Measurements from ENCODE around the gene PLCB4.

Gene PLCB4

DNA sequence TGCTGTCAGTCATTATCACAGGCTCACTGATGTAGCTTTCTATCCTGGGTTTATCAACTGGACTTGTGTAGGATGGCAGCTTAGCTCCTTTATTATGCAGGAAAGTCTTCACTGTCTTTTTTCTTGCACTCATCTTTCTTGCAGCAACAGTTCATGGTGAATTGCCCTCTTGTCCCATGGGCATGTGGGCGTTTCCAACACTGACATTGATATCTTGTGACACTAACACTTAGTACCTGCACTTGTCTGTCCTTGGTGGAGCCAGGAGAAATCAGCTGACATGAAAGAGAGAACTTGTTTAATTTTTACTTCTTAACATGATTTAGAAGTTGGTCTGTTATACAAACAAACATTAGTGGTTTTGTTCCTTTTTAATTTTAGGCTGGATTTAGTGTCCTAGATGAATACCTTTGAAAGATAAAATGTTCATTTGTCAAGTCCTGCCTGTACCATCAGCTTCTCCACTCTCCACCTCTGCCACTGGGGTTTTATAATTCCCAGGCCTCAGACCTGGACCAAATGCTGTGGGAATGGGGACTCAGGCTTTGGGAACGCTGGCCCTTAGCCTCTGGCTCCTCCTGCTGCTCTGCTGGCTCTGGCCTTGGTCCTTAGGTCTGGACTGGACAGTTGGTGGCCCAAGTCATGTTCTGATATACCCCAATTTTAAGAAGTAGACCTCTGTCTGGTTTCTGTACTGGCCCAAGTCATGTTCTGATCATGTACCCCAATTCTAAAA is 284.5 kb downstream of the PLCB4 start:
- DNase-seq (ENCODE audit: insufficient read length, low spot score) = no peak
- FAIRE-seq = no peak
- TF ChIP-seq POU2F2 (IDR thresholded peaks at IDR 0.05; ENCODE audit: low read depth, low read length) (no peak), PAX5 (IDR thresholded peaks at IDR 0.05; ENCODE audit: insufficient read depth, low read length, severe bottlenecking) (no peak), TAF1 (IDR thresholded peaks at IDR 0.05; ENCODE audit: low read depth, low read length) (no peak), POLR2AphosphoS5 (IDR thresholded peaks at IDR 0.05; ENCODE audit: low read depth, low read length) (no peak), SPI1 (IDR thresholded peaks at IDR 0.05; ENCODE audit: low read depth, low read length) (no peak), POLR2A (IDR thresholded peaks at IDR 0.05; ENCODE audit: low read depth, low read length) (no peak)

DNA sequence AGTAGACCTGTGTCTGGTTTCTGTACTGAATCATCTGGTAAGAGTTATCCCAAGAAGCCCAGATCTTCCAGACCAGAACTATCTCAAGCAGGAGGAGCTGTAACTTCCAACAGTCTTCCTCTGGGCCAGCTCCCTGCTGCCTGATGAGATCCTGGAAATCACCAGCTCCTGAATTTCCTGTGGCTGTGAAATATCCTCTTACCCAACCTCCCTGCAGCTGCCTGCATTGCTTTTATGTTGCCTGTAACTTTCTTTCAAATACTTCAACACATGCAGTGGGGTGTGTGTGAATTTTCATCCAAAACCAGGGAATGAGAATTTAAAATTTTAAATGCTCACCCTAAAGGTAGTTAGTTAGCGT is 285.0 kb downstream of the PLCB4 start:
- no peak for DNase-seq (ENCODE audit: insufficient read length, low spot score)
- FAIRE-seq = no peak
- TF ChIP-seq SPI1 (IDR thresholded peaks at IDR 0.05; ENCODE audit: low read depth, low read length) (no peak), PAX5 (IDR thresholded peaks at IDR 0.05; ENCODE audit: insufficient read depth, low read length, severe bottlenecking) (no peak)

DNA sequence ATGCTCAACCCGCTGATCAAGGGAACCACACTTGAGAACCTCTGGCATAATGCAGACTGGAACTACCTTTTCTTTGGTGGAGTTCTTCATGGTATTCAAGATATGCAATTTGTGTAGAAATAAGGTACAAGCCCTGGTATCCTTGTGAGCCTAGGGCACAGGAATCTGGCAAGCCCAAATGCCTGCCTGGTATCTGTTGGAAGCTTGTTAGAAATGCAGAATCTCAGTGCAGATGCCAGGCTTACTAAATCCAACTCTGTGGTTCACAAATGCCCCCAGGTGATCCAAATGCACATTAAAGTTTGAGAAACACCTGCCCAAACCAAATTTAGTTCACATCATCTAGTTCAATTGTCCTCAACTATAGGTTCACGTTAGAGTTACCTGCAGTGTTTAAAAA is 285.7 kb downstream of the PLCB4 start:
- FAIRE-seq = no peak
- TF ChIP-seq PAX5 (IDR thresholded peaks at IDR 0.05; ENCODE audit: insufficient read depth, low read length, severe bottlenecking) = no peak
- no peak for TF ChIP-seq TAF1 (IDR thresholded peaks at IDR 0.05; ENCODE audit: low read depth, low read length)
- no peak for TF ChIP-seq POLR2AphosphoS5 (IDR thresholded peaks at IDR 0.05; ENCODE audit: low read depth, low read length)
- no peak for TF ChIP-seq POLR2A (IDR thresholded peaks at IDR 0.05; ENCODE audit: low read depth, low read length)
- TF ChIP-seq SPI1 (IDR thresholded peaks at IDR 0.05; ENCODE audit: low read depth, low read length) = no peak

DNA sequence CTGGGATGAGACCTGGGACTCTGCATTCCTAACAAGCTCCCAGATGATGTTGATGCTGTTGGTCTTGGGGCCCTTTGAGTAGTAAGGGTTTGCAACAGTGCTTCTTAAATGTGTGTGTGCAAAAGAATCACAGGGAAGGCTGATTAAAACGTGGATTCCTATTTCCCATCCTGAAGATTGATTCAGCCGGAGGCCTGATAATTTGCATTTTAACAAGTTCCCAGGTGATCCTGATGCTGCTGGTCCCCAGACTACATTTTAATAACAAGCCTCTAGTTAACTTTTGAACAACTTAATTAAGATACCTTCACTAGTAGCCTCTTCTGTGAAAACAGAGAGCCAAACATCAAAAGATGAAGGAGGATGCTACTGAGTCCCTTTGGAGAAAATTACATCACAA is 289.1 kb downstream of the PLCB4 start:
- DNase-seq (ENCODE audit: insufficient read length, low spot score) = no peak
- TF ChIP-seq PAX5 (IDR thresholded peaks at IDR 0.05; ENCODE audit: insufficient read depth, low read length, severe bottlenecking) (no peak), TAF1 (IDR thresholded peaks at IDR 0.05; ENCODE audit: low read depth, low read length) (no peak), POU2F2 (IDR thresholded peaks at IDR 0.05; ENCODE audit: low read depth, low read length) (no peak), POLR2AphosphoS5 (IDR thresholded peaks at IDR 0.05; ENCODE audit: low read depth, low read length) (no peak), POLR2A (IDR thresholded peaks at IDR 0.05; ENCODE audit: low read depth, low read length) (no peak), SPI1 (IDR thresholded peaks at IDR 0.05; ENCODE audit: low read depth, low read length) (no peak)
- FAIRE-seq = no peak

More for the DNA sequence above, 285.7 kb downstream of the PLCB4 start:
- DNase-seq (ENCODE audit: insufficient read length, low spot score) = no peak

DNA sequence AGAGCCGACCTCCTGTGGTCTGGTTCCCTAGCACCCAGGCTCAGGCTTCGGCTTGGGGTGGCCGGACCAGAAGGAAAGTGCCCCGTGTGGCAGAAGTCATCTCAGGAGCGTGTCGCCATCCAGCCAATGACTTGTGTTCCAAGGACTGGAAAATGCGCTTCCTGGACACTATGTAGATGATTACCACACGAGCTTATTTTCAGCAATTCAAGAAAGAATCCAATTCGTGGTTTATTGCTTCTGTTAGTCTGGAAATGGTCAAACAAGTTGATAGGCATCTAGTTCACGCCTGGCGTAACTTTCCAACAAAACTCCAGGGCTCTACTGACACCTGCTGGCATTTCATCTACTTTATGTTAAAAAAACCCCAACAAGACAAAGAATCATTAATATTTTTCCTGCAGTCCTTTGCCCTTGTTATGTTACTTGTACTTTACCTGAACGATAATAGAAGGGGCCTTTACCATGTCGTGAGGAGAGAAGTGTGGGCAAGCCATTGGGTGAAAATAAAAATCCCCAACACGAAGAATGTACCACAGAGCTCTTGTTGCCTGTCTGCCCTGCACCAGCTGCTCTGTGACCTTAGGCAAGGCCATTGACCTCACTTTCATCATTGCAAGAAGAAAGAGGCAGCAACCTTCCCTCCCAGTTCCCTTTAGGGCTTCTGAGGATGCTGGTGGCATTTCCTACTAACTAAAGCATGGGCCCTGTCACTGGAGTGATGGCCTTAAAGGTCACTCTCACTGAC is 290.8 kb downstream of the PLCB4 start:
- FAIRE-seq = no peak
- no peak for DNase-seq (ENCODE audit: insufficient read length, low spot score)
- TF ChIP-seq POU2F2 (IDR thresholded peaks at IDR 0.05; ENCODE audit: low read depth, low read length) = no peak
- TF ChIP-seq POLR2AphosphoS5 (IDR thresholded peaks at IDR 0.05; ENCODE audit: low read depth, low read length) = no peak
- TF ChIP-seq PAX5 (IDR thresholded peaks at IDR 0.05; ENCODE audit: insufficient read depth, low read length, severe bottlenecking) = no peak
- TF ChIP-seq SPI1 (IDR thresholded peaks at IDR 0.05; ENCODE audit: low read depth, low read length) = no peak
- TF ChIP-seq TAF1 (IDR thresholded peaks at IDR 0.05; ENCODE audit: low read depth, low read length) = no peak
- no peak for TF ChIP-seq POLR2A (IDR thresholded peaks at IDR 0.05; ENCODE audit: low read depth, low read length)

DNA sequence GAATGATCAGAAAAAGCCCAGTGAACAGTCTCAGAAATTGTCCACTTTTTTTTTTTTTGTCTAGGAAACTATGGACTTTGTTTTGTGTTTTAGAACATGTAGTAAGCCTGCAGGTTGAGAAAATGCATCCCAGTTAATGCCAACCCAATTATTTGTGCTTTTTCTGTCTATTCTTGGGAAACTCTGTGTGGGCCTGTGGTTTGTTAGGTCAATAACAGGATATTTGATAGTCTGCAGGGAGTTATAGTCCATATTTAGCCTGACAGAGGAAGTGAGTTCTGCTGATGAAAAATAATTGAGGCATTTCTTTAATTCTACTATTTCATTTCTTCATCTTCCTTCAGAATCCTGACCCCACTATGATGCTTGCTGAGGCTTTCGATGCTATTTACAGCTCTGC is 291.5 kb downstream of the PLCB4 start:
- no peak for DNase-seq (ENCODE audit: insufficient read length, low spot score)
- FAIRE-seq = no peak
- TF ChIP-seq TAF1 (IDR thresholded peaks at IDR 0.05; ENCODE audit: low read depth, low read length) (no peak), PAX5 (IDR thresholded peaks at IDR 0.05; ENCODE audit: insufficient read depth, low read length, severe bottlenecking) (no peak), POLR2AphosphoS5 (IDR thresholded peaks at IDR 0.05; ENCODE audit: low read depth, low read length) (no peak), POU2F2 (IDR thresholded peaks at IDR 0.05; ENCODE audit: low read depth, low read length) (no peak), POLR2A (IDR thresholded peaks at IDR 0.05; ENCODE audit: low read depth, low read length) (no peak), SPI1 (IDR thresholded peaks at IDR 0.05; ENCODE audit: low read depth, low read length) (no peak)

DNA sequence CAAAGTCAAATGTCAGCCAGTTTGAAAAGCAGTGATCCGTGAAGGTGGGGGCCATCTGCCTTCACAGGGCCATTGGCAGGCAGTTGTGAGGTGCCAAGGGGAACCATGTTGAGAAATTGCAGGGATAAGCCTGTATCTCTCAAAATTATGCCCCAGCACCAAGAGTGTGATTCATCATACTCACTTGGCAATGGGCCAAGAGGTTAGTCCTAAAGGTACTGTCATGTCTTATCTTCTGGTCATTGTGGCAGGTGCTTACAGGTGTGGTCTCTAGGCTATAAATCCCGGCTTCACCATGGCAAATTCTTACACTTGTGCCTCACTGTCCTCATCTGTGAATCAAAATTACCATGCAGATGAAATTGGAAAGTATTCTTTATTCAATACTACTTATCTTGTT is 294.8 kb downstream of the PLCB4 start:
- no peak for FAIRE-seq
- TF ChIP-seq POLR2A (IDR thresholded peaks at IDR 0.05; ENCODE audit: low read depth, low read length) (no peak), SPI1 (IDR thresholded peaks at IDR 0.05; ENCODE audit: low read depth, low read length) (no peak), POLR2AphosphoS5 (IDR thresholded peaks at IDR 0.05; ENCODE audit: low read depth, low read length) (no peak), POU2F2 (IDR thresholded peaks at IDR 0.05; ENCODE audit: low read depth, low read length) (no peak), TAF1 (IDR thresholded peaks at IDR 0.05; ENCODE audit: low read depth, low read length) (no peak), PAX5 (IDR thresholded peaks at IDR 0.05; ENCODE audit: insufficient read depth, low read length, severe bottlenecking) (no peak)
- no peak for DNase-seq (ENCODE audit: insufficient read length, low spot score)

DNA sequence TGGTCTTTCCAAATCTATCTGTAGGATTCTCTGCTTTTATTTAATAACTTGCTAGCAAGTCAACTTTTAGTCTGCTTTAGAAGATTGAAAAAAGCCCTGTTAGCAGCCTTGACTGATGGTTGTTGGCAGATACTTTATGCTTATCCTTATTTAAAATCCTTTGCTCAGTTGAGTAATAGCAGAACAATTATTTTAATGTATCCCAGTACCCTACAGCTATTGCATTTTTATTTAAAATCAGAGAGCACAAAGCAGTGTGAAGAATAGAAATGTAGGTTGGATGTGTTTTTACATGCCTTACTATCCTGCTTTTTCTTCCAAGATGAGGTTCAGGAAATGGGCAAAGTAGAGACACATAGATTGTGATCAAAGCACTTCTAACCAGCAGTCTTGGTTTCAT is 298.4 kb downstream of the PLCB4 start:
- DNase-seq (ENCODE audit: insufficient read length, low spot score) (no peak), FAIRE-seq (no peak)
- no peak for TF ChIP-seq TAF1 (IDR thresholded peaks at IDR 0.05; ENCODE audit: low read depth, low read length)
- TF ChIP-seq POU2F2 (IDR thresholded peaks at IDR 0.05; ENCODE audit: low read depth, low read length) = no peak
- TF ChIP-seq POLR2AphosphoS5 (IDR thresholded peaks at IDR 0.05; ENCODE audit: low read depth, low read length) = no peak
- TF ChIP-seq PAX5 (IDR thresholded peaks at IDR 0.05; ENCODE audit: insufficient read depth, low read length, severe bottlenecking) = no peak
- TF ChIP-seq POLR2A (IDR thresholded peaks at IDR 0.05; ENCODE audit: low read depth, low read length) = no peak
- no peak for TF ChIP-seq SPI1 (IDR thresholded peaks at IDR 0.05; ENCODE audit: low read depth, low read length)

DNA sequence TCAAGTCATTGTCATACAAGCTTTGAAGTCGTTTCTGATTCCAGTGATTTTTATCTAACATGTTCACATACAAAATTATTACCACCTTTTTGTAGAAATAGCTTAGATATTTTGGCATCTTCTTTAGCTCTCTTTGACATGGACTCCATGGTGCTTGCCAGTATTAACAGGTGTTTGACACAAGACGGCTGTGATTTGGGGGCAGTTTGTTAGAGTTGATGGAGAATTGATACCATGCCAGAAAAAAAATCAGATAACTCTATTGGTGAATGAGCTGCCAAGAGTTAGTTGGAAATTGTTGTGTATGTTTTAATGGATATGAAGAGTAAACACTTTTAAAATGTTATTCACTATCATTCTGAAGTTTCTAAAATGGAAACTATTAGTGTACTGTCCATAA is 298.9 kb downstream of the PLCB4 start:
- no peak for TF ChIP-seq TAF1 (IDR thresholded peaks at IDR 0.05; ENCODE audit: low read depth, low read length)
- TF ChIP-seq SPI1 (IDR thresholded peaks at IDR 0.05; ENCODE audit: low read depth, low read length) = no peak
- no peak for TF ChIP-seq POLR2A (IDR thresholded peaks at IDR 0.05; ENCODE audit: low read depth, low read length)
- TF ChIP-seq POLR2AphosphoS5 (IDR thresholded peaks at IDR 0.05; ENCODE audit: low read depth, low read length) = no peak

More for the DNA sequence above, 298.9 kb downstream of the PLCB4 start:
- DNase-seq (ENCODE audit: insufficient read length, low spot score) = no peak
- no peak for FAIRE-seq
